ENCODE data around the gene ADM2.
A peak's percentile ranks its signal among the peaks of the same experiment; 100 is the strongest.

ADM2 gene

DNA sequence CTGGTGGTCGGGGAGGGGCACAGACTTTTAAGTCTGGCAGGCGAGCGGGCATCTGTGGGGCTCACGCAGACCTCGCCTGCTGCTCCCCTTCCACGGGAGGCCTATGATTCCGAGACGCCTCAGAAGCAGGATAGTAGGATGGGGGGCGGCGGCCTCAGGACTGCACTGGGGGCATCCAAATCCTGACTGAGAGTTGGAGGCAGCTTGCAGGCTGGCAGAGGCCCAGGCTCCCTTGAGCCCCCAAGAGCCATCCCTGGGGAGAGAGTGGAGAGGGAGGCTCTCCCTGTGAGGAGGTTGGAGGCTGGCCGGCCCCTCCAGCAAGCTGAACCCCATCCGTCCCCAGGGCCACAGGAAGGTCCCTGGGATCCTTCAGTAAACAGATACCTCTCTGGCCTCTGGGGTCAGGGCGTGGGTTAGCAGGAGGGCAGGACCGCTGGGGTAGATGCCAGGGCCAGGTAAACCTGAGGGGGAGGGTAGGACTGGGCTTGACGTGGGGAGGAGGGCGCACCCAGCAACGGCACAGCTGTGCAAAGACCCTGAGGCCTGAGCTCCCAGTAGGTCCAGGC lies 39.8 kb upstream of the ADM2 start:
- DNase-seq (ENCODE audit: low read depth): no peak
- no peak overlapping the region for H3K4me3 ChIP-seq (ENCODE audit: low read depth, low read length)
- TF ChIP-seq, protein P1, sequence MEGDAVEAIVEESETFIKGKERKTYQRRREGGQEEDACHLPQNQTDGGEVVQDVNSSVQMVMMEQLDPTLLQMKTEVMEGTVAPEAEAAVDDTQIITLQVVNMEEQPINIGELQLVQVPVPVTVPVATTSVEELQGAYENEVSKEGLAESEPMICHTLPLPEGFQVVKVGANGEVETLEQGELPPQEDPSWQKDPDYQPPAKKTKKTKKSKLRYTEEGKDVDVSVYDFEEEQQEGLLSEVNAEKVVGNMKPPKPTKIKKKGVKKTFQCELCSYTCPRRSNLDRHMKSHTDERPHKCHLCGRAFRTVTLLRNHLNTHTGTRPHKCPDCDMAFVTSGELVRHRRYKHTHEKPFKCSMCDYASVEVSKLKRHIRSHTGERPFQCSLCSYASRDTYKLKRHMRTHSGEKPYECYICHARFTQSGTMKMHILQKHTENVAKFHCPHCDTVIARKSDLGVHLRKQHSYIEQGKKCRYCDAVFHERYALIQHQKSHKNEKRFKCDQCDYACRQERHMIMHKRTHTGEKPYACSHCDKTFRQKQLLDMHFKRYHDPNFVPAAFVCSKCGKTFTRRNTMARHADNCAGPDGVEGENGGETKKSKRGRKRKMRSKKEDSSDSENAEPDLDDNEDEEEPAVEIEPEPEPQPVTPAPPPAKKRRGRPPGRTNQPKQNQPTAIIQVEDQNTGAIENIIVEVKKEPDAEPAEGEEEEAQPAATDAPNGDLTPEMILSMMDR (conservative IDR thresholded peaks at IDR 0.05; ENCODE audit: low read depth, low read length): no peak

DNA sequence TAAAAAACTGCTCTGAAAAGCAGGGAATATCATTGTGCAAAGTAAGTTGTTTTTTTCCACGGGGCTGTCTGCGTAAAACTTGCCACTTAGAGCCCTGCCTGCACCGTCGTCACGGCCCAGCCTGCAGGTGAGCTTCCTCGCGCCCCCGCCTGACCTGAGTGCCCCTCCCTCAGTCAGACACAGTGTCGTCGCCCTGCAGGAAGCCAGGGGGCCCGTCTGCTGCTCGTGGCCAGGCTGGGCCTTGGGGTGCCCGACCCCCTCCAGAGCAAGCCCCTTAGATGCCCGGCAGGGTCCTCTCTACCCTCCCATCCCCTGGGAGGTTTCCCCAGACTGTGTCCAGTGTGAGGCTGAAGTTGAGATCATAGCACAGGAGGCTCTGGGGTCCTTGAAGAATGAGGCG lies 38.1 kb upstream of the ADM2 start:
- H3K4me3 ChIP-seq (ENCODE audit: low read depth, low read length): no peak overlapping the region
- TF ChIP-seq, protein P1 (conservative IDR thresholded peaks at IDR 0.05; ENCODE audit: low read depth, low read length): no peak
- no peak for DNase-seq (ENCODE audit: low read depth)

DNA sequence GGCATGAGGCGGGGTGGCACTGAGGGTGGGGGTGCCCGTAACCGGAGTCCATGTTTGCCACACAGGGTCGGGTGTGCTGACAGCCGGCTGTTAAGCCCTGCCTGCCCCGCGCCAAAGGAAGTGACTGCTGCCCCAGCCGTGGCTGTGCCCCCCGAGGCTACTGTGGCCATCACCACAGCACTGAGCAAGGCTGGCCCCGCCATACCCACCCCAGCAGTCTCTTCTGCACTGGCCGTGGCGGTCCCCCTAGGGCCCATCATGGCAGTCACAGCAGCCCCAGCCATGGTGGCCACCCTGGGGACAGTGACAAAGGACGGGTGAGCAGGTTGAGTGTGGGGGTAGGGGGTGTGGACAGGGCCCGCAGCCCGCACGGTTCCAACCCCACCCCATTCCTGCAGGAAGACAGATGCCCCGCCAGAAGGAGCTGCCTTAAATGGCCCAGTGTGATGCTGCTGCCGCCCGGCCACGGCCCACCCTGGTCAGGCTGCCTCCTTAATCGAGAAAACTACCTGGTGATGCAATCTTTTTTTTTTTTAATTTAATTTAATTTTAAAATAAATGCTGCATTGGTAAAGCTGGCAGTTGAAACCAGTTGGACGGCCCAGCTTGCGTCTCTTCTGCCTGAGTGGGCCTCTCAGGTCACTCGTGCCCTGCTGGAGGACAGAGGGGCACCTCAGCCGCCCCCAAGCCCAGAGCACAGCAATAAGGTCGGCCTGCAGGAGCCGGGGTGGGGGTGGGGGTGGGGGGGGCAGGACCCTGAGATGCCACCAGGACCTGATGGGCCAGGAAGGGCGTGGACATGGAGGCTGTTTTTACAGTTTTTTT lies 37.3 kb upstream of the ADM2 start:
- DNase-seq (ENCODE audit: low read depth): peak; percentile 17
- TF ChIP-seq, protein P1 (conservative IDR thresholded peaks at IDR 0.05; ENCODE audit: low read depth, low read length): no peak

GRCh38 chr22:50444663-50445062 lies 36.7 kb upstream of the ADM2 start:
- H3K4me3 ChIP-seq (ENCODE audit: low read depth, low read length): no peak overlapping the region
- TF ChIP-seq, protein P1 (conservative IDR thresholded peaks at IDR 0.05; ENCODE audit: low read depth, low read length): no peak
- peak; percentile 88 for DNase-seq (ENCODE audit: low read depth)

More for the DNA sequence above, 37.3 kb upstream of the ADM2 start:
- no peak overlapping the region for H3K4me3 ChIP-seq (ENCODE audit: low read depth, low read length)

DNA sequence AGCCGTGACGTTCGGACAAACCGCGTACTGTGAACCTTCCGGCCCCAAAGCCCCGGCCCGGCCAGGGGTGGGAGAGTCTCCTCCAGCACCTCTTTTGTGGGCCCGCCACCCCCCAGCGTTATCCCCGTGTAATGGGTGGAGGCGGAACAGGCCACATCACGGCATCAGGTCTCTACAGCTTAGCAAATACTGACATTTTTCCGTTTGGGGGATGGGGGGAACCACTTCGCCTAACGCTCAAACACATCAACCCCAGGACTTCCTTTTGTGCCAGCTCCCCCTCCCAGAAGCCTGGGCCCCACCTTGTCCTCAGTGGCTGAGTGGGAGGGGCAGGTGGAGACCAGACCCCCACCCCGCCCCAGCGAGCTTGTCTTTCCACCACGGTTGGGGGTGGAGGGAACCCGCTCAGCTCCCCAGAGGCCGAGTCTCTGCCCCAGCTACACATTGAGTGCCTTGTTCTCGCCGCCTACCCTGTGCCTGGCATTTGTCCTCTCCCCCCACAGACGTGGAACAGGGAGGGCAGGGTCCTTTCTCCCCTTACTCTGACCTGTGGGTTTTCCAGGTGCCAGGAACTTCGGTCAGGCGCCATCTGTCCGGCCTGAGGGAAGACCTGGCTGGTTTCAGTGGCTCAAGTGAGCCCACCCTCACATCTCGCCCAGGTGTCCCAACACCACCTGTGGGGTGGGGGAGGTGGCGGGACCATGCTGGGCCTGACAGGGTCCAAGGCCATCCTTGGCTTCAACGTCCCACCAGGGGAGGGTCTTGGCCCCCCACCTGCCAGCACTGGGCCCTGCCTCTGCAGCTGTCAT lies 36.1 kb upstream of the ADM2 start:
- no peak overlapping the region for H3K4me3 ChIP-seq (ENCODE audit: low read depth, low read length)
- DNase-seq (ENCODE audit: low read depth): no peak
- TF ChIP-seq, protein P1 (conservative IDR thresholded peaks at IDR 0.05; ENCODE audit: low read depth, low read length): no peak

- no peak overlapping the region for H3K4me3 ChIP-seq (ENCODE audit: low read depth, low read length)
- TF ChIP-seq, protein P1 (conservative IDR thresholded peaks at IDR 0.05; ENCODE audit: low read depth, low read length): no peak
Observed at GRCh38 chr22:50445880-50446707, 35.2 kb upstream of the ADM2 start.

More at GRCh38 chr22:50445880-50446707, 35.2 kb upstream of the ADM2 start:
- DNase-seq (ENCODE audit: low read depth): no peak
